Measurements from ENCODE around the gene HIVEP2.

DNA sequence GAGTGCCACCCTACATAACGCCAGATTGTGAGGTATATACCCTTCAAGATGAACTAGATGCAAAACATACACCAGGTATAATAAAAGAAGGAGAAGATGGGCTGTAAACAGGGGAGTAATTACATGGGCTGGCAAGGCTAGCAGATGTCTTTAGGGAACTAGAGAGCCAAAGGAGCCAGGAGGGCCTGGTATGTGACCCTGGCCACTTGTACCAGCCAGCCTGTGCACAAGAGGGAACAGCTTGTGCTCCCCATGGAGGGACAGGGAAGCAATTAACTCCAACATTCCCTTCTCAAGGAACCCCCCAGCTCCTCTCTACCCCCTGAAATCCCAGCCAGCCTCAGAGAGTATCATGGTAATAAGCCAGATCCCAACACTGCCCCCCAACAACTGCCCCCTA, 139.9 kb downstream of the HIVEP2 start:
- TF ChIP-seq, protein P1, sequence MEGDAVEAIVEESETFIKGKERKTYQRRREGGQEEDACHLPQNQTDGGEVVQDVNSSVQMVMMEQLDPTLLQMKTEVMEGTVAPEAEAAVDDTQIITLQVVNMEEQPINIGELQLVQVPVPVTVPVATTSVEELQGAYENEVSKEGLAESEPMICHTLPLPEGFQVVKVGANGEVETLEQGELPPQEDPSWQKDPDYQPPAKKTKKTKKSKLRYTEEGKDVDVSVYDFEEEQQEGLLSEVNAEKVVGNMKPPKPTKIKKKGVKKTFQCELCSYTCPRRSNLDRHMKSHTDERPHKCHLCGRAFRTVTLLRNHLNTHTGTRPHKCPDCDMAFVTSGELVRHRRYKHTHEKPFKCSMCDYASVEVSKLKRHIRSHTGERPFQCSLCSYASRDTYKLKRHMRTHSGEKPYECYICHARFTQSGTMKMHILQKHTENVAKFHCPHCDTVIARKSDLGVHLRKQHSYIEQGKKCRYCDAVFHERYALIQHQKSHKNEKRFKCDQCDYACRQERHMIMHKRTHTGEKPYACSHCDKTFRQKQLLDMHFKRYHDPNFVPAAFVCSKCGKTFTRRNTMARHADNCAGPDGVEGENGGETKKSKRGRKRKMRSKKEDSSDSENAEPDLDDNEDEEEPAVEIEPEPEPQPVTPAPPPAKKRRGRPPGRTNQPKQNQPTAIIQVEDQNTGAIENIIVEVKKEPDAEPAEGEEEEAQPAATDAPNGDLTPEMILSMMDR (conservative IDR thresholded peaks at IDR 0.05; ENCODE audit: low read depth, low read length): no peak
- TF ChIP-seq EZH2 (IDR thresholded peaks at IDR 0.05; ENCODE audit: borderline replicate concordance, low read depth, low read length, poor library complexity, severe bottlenecking): no peak

Measured in A673 (cell line).